ENCODE measurements around the gene ZFAND3.

The ZFAND3 gene

GRCh38 chr6:37965964-37966676 lies 146.6 kb downstream of the ZFAND3 start:
- no peak for DNase-seq (ENCODE audit: low read depth in 4 of 4, low spot score in 1 of 4)

GRCh38 chr6:37966801-37967200 lies 147.3 kb downstream of the ZFAND3 start:
- no peak for DNase-seq (ENCODE audit: low read depth in 4 of 4, low spot score in 1 of 4)

- no peak for DNase-seq (ENCODE audit: low read depth in 4 of 4, low spot score in 1 of 4)
Observed at GRCh38 chr6:37967651-37968050, 148.1 kb downstream of the ZFAND3 start.

GRCh38 chr6:37971266-37971665 lies 151.7 kb downstream of the ZFAND3 start:
- no peak for DNase-seq (ENCODE audit: low read depth in 4 of 4, low spot score in 1 of 4)

GRCh38 chr6:37971711-37972390 lies 152.3 kb downstream of the ZFAND3 start:
- DNase-seq (ENCODE audit: low read depth in 4 of 4, low spot score in 1 of 4): no peak

GRCh38 chr6:37972994-37973757 lies 153.6 kb downstream of the ZFAND3 start:
- DNase-seq (ENCODE audit: low read depth in 4 of 4, low spot score in 1 of 4): no peak

- no peak for DNase-seq (ENCODE audit: low read depth in 4 of 4, low spot score in 1 of 4)
Observed at GRCh38 chr6:37974381-37974780, 154.9 kb downstream of the ZFAND3 start.

GRCh38 chr6:37974943-37975342 lies 155.4 kb downstream of the ZFAND3 start:
- DNase-seq (ENCODE audit: low read depth in 4 of 4, low spot score in 1 of 4): no peak

- DNase-seq (ENCODE audit: low read depth in 4 of 4, low spot score in 1 of 4): no peak
Observed at GRCh38 chr6:37977715-37978114, 158.2 kb downstream of the ZFAND3 start.

GRCh38 chr6:37979392-37980221 lies 160.1 kb downstream of the ZFAND3 start:
- no peak for DNase-seq (ENCODE audit: low read depth in 4 of 4, low spot score in 1 of 4)

- no peak for DNase-seq (ENCODE audit: low read depth in 4 of 4, low spot score in 1 of 4)
Observed at GRCh38 chr6:37980222-37980595, 160.7 kb downstream of the ZFAND3 start.

GRCh38 chr6:37981626-37982025 lies 162.1 kb downstream of the ZFAND3 start:
- DNase-seq (ENCODE audit: low read depth in 4 of 4, low spot score in 1 of 4): no peak

- no peak for DNase-seq (ENCODE audit: low read depth in 4 of 4, low spot score in 1 of 4)
Observed at GRCh38 chr6:37982317-37982716, 162.8 kb downstream of the ZFAND3 start.

- DNase-seq (ENCODE audit: low read depth in 4 of 4, low spot score in 1 of 4): no peak
Observed at GRCh38 chr6:37983720-37984501, 164.4 kb downstream of the ZFAND3 start.

GRCh38 chr6:37984578-37984977 lies 165.1 kb downstream of the ZFAND3 start:
- DNase-seq (ENCODE audit: low read depth in 4 of 4, low spot score in 1 of 4): no peak

- peak in 1 of 4 experiments; percentile 9 for DNase-seq (ENCODE audit: low read depth in 4 of 4, low spot score in 1 of 4)
Observed at GRCh38 chr6:37985355-37985754, 165.8 kb downstream of the ZFAND3 start.

- peak in 1 of 4 experiments; percentile 25 for DNase-seq (ENCODE audit: low read depth in 4 of 4, low spot score in 1 of 4)
Observed at GRCh38 chr6:37987018-37987417, 167.5 kb downstream of the ZFAND3 start.

- DNase-seq (ENCODE audit: low read depth in 4 of 4, low spot score in 1 of 4): no peak
Observed at GRCh38 chr6:37987559-37987958, 168.0 kb downstream of the ZFAND3 start.

GRCh38 chr6:37988127-37988526 lies 168.6 kb downstream of the ZFAND3 start:
- DNase-seq (ENCODE audit: low read depth in 4 of 4, low spot score in 1 of 4): no peak

GRCh38 chr6:37988696-37989095 lies 169.2 kb downstream of the ZFAND3 start:
- no peak for DNase-seq (ENCODE audit: low read depth in 4 of 4, low spot score in 1 of 4)

Measured in stimulated activated CD4-positive, alpha-beta T cell treated with anti-CD3 and anti-CD28 coated beads, Interleukin-1b, Interleukin-23, amount 100 ng/mL, for 24 hours (primary cell).